Kidney glomerular epithelial cell (primary cell): ENCODE results near the gene L3MBTL4.

Experiments
- DNase-seq: peaks from one replicate; lab custom pipeline; 2025; lab: John Stamatoyannopoulos, UW

The L3MBTL4 gene

DNA sequence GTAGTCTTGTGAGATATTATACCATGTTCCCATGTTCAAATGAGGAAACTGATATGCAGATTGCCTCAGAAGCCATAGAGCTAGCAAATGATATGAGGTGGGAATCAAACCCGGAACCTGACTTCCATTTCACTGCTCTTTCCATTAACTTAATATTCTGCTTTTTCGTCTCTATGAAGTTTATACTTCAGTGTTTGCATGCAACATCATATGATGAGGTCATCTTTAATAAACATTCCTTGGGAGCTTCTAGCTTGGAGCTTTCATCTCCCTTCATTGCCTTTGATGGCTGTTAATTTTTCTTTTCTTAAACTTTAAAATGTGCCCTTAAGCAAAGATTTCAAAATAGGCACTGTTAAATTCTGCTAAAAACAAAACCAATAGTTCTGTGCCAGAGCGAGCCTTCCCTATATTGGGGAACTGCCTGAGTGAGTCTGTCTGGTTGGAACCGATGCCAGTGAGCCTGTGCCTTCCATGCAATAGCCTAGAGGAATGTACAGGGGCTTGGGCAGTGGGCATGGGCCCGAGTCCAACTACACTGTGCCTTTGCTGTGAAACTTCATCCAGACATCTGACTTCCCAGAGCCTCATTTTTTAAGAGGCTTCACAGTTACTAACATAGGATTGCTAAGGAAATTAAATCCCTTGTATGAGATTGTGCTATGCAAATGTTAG lies 428.3 kb downstream of the L3MBTL4 start:
- DNase-seq = no peak

DNA sequence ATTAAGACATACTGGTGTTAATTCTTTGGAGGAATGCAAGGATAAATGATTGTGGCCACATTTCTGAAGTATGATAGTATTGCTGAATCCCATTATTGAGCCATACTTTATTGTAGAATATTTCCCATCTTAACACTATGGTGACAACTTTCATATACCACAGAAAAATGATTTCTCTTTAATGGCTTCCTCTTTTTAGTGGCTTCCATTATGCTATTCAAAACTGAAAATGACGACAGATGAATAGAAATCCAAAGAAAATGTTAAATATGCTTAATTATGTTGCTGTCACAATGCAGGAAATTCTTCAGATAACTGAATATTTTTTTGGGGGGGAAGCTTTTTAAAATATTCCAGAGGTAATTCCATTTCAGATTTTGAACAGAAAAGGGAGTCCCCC lies 430.5 kb downstream of the L3MBTL4 start:
- DNase-seq = no peak

DNA sequence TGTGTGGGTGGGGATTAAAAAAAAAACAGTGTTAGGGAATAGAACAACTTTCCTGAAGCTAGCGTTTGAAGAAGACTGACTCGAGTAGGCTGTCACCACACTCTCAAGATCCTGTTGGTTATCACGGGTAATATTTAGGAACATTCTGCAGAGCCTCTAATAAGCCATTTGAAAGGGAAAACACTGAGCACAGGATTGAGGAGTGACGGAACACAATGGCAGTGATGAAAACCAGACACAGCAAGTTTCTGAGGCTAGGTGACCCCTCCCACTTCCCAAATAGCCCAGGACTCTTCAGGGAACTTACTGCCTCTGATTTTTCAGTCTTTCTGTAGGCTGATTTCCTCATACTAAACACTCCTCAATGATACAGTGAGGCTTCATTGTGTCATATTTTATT lies 431.2 kb downstream of the L3MBTL4 start:
- no peak for DNase-seq

DNA sequence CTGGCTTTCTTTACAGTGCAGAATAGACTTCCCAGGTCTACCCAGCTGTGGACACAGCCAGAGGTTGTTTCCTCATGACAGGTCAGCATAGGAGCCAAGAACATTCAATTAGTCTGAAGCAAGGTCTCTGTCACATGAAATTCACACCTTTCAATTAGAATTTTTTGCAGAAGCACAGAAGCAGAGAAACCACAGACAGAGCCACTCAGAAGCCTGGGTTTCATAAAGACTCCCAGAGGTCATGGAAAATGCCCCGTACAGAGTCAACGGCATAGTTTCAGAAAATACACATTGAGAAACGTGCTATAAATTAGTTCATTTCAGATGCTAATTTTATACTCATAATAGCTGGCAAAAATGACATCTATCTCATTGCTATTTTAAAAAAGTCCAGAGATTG lies 432.4 kb downstream of the L3MBTL4 start:
- no peak for DNase-seq

DNA sequence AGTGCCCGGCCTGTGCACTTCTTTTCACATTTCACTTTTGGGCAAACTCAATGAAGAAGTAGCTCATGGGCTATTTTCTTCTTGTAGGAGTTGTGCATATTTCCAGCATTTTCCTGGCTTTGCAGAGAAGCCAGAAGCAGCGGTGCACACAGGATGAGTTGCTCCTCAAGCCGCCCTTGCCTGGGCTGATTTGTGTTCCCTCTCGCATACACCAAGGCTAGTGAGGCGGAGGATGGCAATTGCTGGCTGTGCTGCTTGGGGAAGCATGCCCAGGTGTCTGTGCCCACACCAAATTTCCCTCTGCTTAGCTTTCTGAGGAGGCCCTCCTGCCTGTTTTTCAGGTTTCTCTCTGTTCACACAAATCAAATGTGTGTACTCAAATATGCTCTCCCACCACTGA lies 434.0 kb downstream of the L3MBTL4 start:
- DNase-seq = no peak

DNA sequence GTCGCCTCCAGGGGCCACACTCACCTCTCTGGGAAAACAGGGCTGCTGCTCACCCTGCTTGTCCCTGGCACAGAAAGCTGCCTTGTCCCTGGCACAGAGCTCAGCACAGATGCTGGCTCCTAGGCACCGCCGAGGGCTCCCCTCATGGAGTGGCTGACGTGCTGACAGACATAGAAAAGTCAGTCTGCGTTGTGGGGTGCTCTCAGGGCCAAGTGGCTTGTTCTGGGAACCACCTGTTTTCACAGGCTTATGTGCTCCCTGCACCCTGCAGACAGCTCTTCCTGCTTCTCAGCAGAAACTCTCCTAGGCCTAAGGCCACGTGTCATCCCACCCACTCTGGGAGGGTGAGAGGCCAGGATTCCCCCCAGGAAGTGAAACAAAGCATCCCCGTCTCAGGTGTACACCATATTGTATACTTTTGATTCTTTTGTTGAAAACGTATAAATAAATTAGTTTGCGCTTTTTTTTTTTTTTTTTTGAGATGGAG lies 434.7 kb downstream of the L3MBTL4 start:
- no peak for DNase-seq

DNA sequence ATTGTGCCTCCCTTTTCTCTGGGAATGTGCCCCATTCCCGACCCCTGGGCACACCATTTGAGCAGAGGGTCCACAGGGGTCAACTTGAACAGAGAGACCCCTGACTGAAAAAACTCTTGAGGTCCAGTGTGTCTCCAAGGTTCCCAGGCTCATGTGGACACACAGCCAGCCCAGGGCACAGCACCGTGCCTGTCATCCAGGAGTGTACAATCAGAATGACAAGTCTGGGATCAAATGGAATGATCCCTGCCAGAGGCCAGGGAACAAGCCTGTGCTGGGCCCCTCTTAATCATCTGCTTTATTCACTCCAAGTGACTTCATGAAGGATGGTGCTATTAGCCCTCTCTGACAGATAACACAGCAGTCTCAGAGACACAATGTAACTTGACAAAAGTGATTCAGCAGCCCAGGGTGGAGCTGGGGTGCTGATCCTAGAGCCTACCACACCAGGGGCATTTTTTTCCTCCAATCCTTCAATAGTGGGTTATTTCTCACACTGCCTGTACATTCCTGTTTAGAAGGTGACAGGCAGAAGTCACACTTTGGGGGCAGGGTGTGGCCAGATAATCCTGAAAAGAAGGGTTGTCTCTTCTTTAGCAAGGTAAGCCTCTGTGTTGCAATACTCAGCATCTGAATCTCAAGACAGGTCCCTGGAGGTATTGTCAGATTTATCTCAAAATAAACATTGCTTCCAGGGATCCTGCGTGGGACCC lies 435.4 kb downstream of the L3MBTL4 start:
- DNase-seq = no peak

DNA sequence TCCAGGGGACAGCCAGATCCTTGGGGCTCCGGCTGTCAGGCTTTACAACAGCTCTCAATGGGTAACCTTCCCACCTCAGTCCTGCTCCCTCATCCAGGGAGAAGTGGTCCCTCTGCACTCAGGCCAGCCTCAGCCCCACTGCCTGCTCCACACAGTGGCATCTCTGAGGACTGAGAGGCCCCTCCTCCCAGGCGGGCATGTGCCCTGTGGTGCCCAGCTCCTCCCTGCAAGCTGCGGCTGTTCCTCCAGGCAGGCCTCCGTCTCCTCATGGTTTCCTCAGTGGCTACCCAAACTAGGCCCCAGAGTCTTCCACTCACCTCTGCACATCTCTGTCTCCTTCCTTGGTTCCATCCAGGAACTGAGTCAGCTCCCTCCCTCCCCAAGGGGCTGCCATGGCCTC lies 437.7 kb downstream of the L3MBTL4 start:
- DNase-seq = no peak

DNA sequence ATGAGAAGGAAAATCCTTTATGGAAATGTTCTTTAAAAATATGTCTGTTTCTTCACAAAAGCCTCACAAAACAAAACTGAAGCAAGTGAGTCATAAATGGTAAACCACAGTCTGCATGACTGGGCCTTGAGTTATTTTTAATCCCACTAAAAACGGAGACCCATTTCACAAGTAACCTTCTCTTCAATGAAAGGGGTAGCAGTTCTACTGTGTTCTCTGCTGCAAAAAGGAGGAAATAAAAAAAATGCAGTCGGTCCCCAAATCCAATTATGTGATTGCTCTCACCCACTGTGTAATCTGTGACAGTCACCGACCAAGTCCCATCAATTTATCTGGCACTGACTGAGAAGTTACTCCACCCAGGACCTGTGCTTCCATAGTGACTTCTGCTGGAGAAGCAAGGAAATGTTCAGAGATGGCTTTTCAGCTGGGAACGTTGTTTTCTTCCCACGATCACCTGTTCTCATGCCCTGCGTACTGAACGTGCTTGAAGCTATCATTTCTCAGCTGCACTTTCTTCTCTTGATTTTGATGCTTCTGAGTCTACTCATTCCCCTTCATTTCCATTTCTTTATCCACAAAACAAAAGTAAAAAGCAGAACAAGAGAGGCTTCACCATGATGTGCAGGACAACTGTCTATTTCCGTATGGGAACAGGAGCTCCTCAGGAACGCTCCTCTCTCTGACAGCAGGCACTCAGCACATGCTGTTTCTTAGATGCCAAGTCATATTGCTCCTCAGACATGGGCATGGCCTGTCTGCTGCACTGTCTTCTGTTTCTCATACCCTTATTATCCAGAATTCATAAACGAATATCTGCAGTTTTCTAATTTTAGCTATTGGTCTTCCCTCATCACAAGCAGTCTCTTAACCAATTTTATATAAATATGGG lies 439.4 kb downstream of the L3MBTL4 start:
- DNase-seq = peak; percentile 64

DNA sequence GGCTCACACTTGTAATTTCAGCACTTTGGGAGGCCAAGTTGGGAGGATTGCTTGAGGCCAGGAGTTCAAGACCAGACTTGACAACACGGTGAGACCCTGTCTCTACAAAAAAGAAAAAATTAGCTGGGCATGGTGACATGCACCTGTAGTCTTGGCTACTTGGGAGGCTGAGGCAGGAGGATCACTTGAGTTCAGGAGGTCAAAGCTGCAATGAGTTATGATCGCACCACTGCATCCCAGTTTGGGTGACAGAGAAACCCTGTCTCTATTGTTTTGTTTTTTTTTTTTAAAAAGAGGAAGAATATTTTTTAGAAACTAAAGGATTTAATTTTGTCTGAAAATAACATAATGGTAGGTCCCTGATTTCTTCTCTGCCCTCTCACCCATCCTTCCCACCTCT lies 440.0 kb downstream of the L3MBTL4 start:
- DNase-seq = no peak

DNA sequence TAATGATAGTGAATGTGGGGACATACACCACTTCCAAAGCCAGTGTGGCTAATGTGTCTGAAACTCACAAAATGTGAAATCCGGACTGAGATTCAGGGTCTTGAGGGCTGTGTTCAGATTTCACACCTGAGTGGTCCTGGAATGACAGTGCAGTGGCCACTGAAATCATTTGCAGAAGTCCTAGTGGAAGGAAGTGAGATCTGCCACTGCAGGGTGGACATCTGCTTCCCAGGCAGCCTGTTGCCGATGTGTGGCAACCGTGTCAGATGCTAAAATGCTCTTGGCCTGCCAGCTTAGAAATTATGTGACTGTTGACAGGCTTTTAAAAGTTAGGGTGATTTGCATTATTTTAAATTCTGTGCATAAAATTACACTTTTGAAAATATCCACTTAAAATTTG lies 441.6 kb downstream of the L3MBTL4 start:
- no peak for DNase-seq

DNA sequence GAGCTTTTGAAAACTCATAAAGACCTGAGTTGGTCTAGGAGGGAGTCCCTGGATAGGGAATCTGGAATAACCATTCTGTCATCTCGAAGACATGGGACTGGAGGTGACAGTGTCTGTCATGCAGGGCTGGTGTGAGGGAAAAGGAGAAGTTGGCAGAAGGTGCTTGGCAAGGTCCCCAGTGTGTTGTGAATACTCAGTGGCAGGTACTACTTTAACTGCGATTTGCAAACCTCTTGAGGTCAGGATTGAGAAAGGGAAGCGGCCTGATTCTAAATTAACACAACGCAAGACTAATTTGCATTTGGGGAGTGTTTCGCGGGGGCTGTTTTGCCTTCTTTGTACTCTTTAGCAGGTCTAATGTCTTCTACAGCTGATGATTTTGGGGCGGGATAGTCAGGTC lies 442.4 kb downstream of the L3MBTL4 start:
- DNase-seq = no peak

DNA sequence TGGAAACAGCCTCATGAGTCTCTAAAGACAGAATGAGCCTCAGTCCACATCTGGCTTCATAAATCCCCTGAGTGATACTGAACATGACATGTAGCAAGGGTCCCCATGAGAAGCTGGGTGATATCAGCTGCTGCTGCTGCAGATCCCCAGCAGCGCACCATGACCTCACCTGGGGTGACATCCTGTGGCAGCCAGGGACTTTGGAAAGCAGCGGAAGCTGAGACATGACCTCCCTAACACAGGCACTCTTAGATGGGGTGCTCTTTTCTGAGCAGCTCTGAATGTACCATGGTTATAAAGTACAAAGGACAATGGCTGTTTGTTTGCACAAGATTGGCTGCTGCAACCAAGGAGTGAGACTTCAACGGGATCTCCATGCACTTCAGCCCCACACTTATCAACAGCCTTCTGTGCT lies 444.7 kb downstream of the L3MBTL4 start:
- DNase-seq = no peak

DNA sequence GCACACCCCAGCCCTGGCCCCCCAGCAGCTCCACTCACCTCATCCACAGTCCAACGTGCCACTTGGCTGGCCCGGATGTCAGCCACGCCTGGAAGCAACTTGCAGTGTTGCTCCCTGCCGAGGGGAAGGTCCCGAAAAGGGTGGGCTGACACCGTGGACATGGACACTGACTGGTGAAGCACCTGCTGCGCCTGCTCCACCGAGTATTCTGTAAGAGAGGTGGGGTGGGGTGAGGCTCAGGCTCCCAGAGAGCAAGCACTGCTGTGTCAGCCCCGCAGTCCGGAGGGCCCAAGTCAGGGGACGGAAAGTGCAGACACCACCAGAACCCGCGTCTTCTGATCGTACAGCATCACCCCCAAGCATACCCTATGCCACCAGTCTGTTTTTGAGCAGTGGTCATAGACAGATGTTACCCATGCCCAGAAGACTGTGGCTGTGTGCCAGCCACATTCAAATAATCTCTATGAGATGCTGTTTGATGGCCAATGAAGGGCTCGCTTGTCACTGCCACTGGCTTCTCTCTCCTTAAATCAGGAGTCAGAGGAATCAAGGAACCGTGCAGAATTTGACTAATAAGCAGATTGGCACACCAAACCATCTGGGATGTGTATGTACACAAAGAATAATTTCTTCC lies 445.2 kb downstream of the L3MBTL4 start:
- no peak for DNase-seq

DNA sequence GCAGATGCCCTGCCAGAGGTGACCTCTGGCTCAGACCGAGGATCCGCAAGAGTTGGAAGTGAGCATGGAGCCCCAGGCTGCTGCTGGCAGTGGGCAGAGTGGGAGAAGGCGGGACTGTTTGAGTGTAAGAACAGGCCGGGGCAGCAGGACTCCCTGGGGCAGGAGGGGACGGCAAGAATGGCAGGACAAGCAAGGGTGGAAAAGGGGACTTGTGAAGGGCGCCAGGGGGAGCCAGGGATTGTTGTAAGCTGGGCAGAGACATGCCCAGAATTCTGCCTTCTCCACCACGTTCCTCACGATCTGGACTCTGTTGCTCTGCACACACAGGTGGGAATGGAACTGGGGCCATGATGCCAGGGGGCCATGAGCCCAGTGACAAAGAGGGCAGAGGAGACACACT lies 447.0 kb downstream of the L3MBTL4 start:
- DNase-seq = no peak

DNA sequence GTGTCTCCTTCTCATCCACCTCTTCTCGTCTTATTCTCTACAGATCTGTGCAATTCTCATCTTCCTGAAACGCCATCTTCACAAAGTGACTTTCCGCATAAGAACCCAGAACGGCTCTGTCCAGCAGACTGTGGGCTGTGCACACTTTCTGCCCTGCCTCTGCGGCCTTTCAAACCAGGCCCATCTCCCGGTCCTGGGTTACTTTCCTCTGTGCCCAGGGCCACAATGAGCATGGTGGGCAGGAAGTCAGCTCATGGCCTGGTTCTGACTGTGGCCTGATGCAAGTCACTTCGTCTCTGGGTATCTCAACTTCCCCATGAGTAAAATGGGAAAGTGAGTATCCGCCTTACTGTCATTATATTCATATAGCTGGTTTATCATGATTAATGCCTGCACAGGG lies 447.7 kb downstream of the L3MBTL4 start:
- DNase-seq = no peak

DNA sequence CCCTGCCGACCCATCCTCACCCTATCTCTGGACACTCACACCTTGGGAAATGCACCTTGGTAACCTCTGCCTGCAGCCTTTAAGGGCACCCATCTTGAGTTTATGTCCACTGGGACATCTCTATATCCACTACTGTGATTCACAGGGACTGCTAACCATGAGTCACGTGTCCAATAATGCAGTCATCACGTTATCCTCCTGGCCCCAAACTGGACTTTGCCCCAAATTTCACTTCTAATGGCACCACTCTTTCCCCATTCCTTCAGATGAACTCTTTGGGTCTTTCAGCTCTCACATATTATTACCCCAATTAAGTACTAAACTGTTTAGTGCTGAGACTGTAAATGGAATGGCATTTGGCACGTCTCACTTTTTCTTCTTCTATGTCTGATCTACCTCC lies 448.2 kb downstream of the L3MBTL4 start:
- no peak for DNase-seq

DNA sequence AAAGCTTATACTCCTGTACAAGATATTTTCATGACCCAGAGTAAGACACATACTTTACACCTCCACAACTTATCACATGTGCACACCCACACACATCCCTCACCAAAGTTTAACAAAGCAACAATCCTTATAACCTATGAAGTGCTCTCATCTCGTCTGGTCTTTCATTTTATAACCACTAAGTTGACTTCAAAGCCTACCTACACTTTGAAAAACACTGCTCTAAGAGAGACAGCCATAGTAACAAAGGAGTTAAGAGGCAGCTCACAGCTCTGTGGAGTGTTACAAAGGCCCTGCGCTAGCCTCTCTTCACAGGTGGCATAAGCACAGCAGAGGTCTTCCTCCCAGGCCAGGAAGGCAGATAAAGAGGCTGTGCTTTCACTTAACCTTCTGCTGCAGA lies 449.7 kb downstream of the L3MBTL4 start:
- DNase-seq = no peak

DNA sequence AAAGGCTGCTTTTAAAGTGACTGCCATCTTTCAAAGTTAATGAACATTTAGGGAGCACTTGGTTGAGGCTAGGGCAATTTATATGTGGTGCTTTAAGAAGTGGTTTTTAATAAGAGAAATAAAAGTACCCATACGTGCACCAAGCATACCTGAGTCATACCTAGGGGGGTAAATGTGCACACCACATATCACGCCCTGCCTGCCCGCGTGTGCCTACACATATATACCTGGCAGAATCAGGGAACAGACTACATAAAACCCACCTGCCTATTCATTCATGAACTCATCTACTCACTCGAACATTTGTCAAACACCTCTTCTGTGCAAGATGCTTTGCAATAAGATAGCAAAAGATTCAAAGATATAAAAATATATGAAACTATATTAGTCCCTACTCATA lies 450.1 kb downstream of the L3MBTL4 start:
- no peak for DNase-seq

DNA sequence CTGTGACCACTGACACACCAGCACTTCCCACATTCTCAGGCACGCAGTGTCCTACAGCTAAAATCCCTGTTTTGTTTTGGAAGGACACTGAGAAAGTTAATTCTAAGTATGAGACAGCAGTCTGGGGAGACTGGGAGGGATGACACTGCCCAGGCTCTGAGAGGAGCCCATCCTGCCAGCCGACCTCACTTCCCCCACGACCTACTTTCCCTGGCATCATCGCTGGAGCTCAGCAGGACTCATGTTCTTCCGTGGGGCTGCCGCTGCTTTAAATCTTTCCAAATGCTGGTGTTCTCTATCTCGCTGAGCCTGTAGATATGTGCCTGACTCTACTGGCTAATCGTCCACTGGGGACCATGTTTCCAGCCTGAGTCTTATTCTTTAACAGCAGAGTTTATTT lies 450.6 kb downstream of the L3MBTL4 start:
- DNase-seq = no peak

DNA sequence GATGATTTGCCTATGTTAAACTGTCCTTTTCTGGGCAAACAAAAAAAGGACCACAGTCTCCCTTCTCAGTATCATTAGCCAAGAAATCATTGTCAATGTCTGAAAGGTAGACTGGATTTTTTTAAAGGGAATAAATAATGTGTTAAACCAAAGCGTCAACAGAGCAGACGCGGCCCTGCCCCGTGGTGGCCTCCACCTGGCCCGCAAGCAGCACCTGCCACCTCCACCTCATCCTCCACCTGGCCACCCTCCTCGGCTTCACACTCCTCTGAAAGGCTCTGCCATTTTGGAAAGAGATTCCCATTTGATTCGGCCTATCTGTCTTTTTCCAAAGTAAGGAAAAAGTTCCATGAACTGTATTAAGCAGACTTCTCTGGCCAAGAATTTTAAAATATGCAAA lies 451.4 kb downstream of the L3MBTL4 start:
- no peak for DNase-seq

DNA sequence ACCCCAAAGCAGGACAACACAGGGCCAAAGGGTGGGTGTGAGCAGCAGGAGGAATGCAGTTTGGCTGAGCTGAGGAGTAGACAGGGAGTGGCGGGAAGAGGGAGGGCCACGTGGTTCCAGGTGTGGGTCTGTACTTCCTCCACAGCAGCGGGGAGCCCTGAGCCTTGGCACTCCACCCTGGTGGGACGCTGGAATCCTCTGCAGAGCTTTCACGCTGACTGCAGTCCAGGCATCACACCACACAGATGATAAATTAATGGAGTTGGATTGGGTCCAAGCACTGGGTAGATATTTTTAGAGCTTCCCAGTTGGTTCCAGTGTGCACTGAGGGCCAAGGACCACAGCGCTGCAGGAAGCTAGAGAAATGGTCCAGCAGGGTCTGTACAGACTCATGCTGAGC lies 452.3 kb downstream of the L3MBTL4 start:
- DNase-seq = no peak

DNA sequence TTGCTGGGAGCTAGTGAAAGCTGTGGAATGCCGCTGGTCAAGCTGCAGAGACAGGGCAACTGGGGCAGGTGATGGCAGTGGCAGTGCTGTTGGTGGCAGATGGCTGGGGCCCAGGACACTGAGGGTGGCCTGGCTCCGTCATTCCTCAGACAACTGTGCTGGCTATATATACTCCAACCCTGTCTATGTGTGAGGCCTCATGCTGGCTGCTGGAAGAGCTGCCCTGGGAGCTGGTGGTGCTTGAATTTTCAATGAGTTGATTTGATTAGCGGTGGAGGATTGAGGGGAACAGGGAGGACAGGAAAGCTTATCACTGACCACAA lies 452.9 kb downstream of the L3MBTL4 start:
- no peak for DNase-seq
